HG03103 (cell line): ENCODE data around the gene MANEA.
"Not testable (repeated sequence)": the region's sequence is repeated elsewhere in the genome, so short reads cannot be mapped to it uniquely, and the experiment has no call there.

Experiments used
- ATAC-seq: cut with Tn5 transposase; IDR thresholded peaks from one replicate; pipeline ENCODE4 v1.9.1; 2021; ENCODE audit warnings: low read depth; ENCODE audit not compliant: unreplicated experiment

MANEA gene

GRCh38 chr6:95577304-95578105 is at the start of gene MANEA:
TSS of gene MANEA (plus strand) at chr6:95577535. CDS start at chr6:95586440, 8,905 bp downstream.
- ATAC-seq: peak; percentile 71

- ATAC-seq: no peak
These were observed 47.6 kb upstream of the MANEA start for GRCh38 chr6:95529762-95530161.

GRCh38 chr6:95530176-95530819 is 47.0 kb upstream of the MANEA start:
- no peak for ATAC-seq

- ATAC-seq: no peak
These were observed 33.5 kb upstream of the MANEA start for GRCh38 chr6:95543798-95544197.

- no peak for ATAC-seq
These were observed 32.7 kb upstream of the MANEA start for GRCh38 chr6:95544517-95545225.

- no peak for ATAC-seq
These were observed 32.1 kb upstream of the MANEA start for GRCh38 chr6:95545226-95545625.

- ATAC-seq: no peak
These were observed 31.6 kb upstream of the MANEA start for GRCh38 chr6:95545686-95546085.

- ATAC-seq: no peak
These were observed 31.2 kb upstream of the MANEA start for GRCh38 chr6:95546148-95546547.

GRCh38 chr6:95547043-95547442 is 30.3 kb upstream of the MANEA start:
- ATAC-seq: no peak

- ATAC-seq: no peak
These were observed 29.0 kb upstream of the MANEA start for GRCh38 chr6:95548188-95548786.

GRCh38 chr6:95551678-95552324 is 25.5 kb upstream of the MANEA start:
- ATAC-seq: no peak

GRCh38 chr6:95553880-95554279 is 23.5 kb upstream of the MANEA start:
- no peak for ATAC-seq

GRCh38 chr6:95560956-95561355 is 16.4 kb upstream of the MANEA start:
- not testable (repeated sequence) for ATAC-seq

GRCh38 chr6:95569560-95569959 is 7.8 kb upstream of the MANEA start:
- no peak for ATAC-seq

- no peak for ATAC-seq
These were observed 5.2 kb upstream of the MANEA start for GRCh38 chr6:95572098-95572497.

GRCh38 chr6:95574811-95575210 is 2.5 kb upstream of the MANEA start:
- no peak for ATAC-seq

- ATAC-seq: peak; percentile 21
These were observed 927 bp upstream of the MANEA start for GRCh38 chr6:95576218-95576997.

GRCh38 chr6:95576998-95577303 is 384 bp upstream of the MANEA start:
- no peak for ATAC-seq

- peak; percentile 6 for ATAC-seq
These were observed 723 bp downstream of the MANEA start for GRCh38 chr6:95578106-95578410.

- ATAC-seq: no peak
These were observed 3.7 kb downstream of the MANEA start for GRCh38 chr6:95581073-95581472.
